IMR-90 (cell line): Measurements from ENCODE around the gene CNFN.

Experiments
- CEBPB ChIP-seq: IDR thresholded peaks from 2 replicates; pipeline ENCODE4 v1.6.1; 2012; ENCODE audit warnings: low read depth, low read length, improper control_type of control experiment
- CTCF ChIP-seq: conservative IDR thresholded peaks from 2 replicates; pipeline ENCODE4 v1.5.1; 2012; ENCODE audit warnings: mild to moderate bottlenecking, low read depth, low read length, improper control_type of control experiment
- ELK1 ChIP-seq: fragments of 150-350 bp; IDR thresholded peaks from 2 replicates; pipeline ENCODE4 v1.6.1; 2016; ENCODE audit warnings: low read depth, mild to moderate bottlenecking, low read length, moderate library complexity, borderline replicate concordance
- MAFK ChIP-seq: IDR thresholded peaks from 2 replicates; pipeline ENCODE4 v1.6.1; 2012; ENCODE audit warnings: low read depth, low read length, improper control_type of control experiment
- MAZ ChIP-seq: IDR thresholded peaks from 2 replicates; pipeline ENCODE4 v1.6.1; 2012; ENCODE audit warnings: low read depth, mild to moderate bottlenecking, low read length, improper control_type of control experiment, moderate library complexity, borderline replicate concordance
- MXI1 ChIP-seq: IDR thresholded peaks from 2 replicates; pipeline ENCODE4 v1.6.1; 2012; ENCODE audit warnings: low read depth, mild to moderate bottlenecking, low read length, moderate library complexity, borderline replicate concordance
- NFE2L2 ChIP-seq: fragments of 150-350 bp; IDR thresholded peaks from 2 replicates; pipeline ENCODE4 v1.6.1; 2016; ENCODE audit warnings: low read depth, mild to moderate bottlenecking, low read length
- POLR2A ChIP-seq: IDR thresholded peaks from 2 replicates; pipeline ENCODE4 v1.6.1; 2012; ENCODE audit warnings: mild to moderate bottlenecking, low read depth, low read length
- RAD21 ChIP-seq: IDR thresholded peaks from 2 replicates; pipeline ENCODE4 v1.6.1; 2012; ENCODE audit warnings: low read length, improper control_type of control experiment
- RCOR1 ChIP-seq: IDR thresholded peaks from 2 replicates; pipeline ENCODE4 v1.6.1; 2012; ENCODE audit warnings: mild to moderate bottlenecking, low read length, improper control_type of control experiment; ENCODE audit not compliant: insufficient replicate concordance
- SMC3 ChIP-seq: fragments of 150-350 bp; IDR thresholded peaks from 2 replicates; pipeline ENCODE4 v1.6.1; 2016; ENCODE audit warnings: low read depth, mild to moderate bottlenecking, antibody characterized with exemption, low read length, moderate library complexity
- USF2 ChIP-seq: fragments of 150-350 bp; IDR thresholded peaks from 2 replicates; pipeline ENCODE4 v1.6.1; 2017; ENCODE audit warnings: mild to moderate bottlenecking, antibody characterized with exemption, low read length, low read depth

GRCh38 chr19:42353341-42354015 is 36.6 kb downstream of the CNFN start:
- TF ChIP-seq CTCF: no peak
- TF ChIP-seq USF2: no peak
- no peak for TF ChIP-seq RCOR1
- TF ChIP-seq POLR2A: no peak
- no peak for TF ChIP-seq SMC3
- TF ChIP-seq MXI1: no peak
- TF ChIP-seq RAD21: no peak
- no peak for TF ChIP-seq MAZ
- TF ChIP-seq CEBPB: no peak
- no peak for TF ChIP-seq ELK1
- no peak for TF ChIP-seq MAFK
- TF ChIP-seq NFE2L2: no peak
